GM18861 (cell line): Measurements from ENCODE around the gene CDH23.
"Not testable (repeated sequence)": the region's sequence is repeated elsewhere in the genome, so short reads cannot be mapped to it uniquely, and the experiment has no call there.

Experiments
- ATAC-seq: cut with Tn5 transposase; IDR thresholded peaks from one replicate; pipeline ENCODE4 v1.9.1; 2021; ENCODE audit not compliant: unreplicated experiment

CDH23 gene

GRCh38 chr10:71396711-71397295 is at the start of gene CDH23:
Gene CDH23, plus strand, starts transcription at chr10:71396920. Its CDS starts 42,912 bp downstream, at chr10:71439832.
- ATAC-seq = no peak

GRCh38 chr10:71347587-71348395 is 48.9 kb upstream of the CDH23 start:
- no peak for ATAC-seq

DNA sequence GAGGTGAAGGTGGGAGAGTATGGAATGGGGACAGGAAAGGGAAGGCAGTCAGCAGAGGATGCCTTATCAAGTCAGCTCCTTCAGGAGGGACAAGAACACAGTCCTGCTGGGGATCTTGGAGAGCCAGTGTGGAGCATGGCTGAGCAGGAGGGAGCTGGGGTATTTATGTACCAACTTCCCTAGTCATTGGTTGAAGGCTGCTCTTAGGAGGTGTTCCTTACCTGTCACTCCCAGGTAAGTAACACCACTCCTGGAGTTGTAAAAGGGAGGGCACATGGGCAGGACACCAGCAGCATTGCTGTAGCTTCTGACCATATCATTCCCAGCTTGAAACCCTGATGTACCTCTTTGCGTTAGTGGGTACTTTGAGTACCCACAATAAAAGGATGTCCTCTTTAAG is 47.9 kb upstream of the CDH23 start:
- ATAC-seq = no peak

DNA sequence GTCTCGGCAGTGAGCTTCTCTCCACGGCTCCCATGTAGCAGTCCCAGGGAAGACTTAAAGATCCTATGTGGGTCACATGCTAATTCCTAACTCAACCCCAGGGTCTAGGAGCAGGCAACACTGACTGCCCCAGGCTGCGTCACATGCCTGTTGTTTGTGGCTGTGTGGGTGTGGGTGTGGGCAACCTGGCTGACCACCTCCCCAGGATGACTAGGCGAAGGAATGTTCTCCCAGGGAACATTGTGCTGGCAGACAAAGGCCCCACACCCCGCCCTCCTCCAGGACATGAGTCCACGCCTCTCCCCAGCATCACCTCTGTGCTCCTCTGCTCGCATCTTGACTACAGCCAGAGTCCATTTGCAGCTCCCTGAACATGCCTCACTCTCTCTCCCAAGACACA is 47.3 kb upstream of the CDH23 start:
- no peak for ATAC-seq

GRCh38 chr10:71351087-71351486 is 45.6 kb upstream of the CDH23 start:
- ATAC-seq = no peak

DNA sequence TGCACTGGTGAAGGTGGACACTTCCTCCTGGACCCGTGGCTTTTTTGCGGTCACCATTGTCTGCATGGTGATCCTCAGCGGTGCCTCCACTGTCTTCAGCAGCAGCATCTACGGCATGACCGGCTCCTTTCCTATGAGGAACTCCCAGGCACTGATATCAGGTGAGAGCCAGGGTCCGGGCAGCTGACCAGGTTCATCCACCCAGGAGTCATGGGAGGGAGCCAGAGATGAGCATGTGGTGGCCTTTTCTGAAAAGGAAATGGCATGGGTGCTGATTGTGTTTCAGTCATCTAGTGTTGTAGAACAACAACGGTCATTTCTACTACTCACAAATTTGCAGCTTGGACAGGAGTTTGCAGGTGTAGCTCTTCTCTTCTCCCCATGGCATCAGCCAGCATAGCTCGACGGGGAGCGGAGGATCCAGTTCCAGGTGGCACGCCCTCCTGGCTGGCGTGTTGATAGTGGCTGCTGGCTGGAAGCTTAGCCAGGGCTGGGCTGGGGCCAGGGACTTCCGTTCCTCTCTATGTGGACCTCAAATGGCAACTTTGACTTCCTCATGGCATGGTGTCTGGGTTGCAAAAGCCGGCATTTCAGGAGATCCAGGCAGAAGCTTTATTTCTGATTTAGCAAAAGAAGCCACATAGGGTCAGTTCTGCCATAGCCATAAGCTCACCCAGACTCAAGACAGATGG is 44.9 kb upstream of the CDH23 start:
- ATAC-seq = no peak

DNA sequence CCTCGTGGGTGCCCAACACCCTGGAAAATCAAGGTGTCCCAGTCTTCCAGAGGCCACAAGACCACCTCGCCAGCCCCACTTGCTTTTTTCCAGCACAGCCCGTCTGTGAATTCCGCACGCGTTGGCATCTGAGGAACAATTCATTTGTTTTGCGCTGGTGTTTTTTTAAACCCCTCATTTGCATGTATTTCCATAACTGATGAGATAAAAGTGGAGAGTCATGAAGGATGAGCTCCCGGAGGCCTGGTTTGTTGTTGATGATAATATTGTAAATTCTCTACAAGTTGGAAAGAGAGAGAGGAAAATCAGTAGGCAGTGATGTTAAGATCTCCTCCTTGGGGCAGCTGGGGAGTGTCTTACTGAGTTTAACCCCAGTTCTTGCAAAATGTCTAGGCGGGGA is 43.1 kb upstream of the CDH23 start:
- ATAC-seq = no peak

GRCh38 chr10:71354776-71355175 is 41.9 kb upstream of the CDH23 start:
- ATAC-seq = no peak

DNA sequence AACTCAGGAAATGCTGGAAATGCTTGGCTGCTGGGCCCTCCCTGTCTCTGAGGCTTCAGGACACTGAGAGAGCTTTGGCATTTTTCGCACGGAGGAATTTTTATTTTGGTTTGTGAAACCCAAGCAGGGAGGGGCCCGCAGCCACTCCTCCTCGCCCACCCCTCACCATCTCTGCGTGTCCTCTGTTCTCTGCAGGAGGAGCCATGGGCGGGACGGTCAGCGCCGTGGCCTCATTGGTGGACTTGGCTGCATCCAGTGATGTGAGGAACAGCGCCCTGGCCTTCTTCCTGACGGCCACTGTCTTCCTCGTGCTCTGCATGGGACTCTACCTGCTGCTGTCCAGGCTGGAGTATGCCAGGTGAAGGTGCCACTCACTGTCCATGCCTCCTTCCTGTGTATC is 40.8 kb upstream of the CDH23 start:
- no peak for ATAC-seq

DNA sequence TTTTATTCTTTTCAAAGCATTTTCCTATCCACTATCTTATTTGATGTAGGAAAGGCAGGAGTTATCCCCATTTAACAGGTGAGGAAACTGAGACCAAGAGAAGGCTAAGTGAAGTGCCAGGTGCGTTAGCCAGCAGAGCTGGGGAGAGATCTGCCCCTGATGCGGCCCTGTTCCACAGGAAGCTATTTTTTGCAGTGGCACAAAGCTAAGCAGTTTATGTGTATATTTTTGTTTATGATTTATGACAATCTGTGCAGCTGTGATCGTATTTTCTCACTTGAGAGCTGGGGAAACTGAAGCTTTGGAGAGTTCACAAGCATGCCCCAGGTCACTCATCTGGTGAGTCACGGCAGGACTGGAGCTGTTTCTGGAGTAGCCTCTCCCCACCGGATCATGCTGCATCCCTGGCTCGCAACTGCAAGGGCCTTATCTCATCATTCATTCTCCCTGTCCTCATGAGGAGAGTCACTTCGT is 38.9 kb upstream of the CDH23 start:
- ATAC-seq = no peak

- no peak for ATAC-seq
Observed at GRCh38 chr10:71358277-71358676, 38.4 kb upstream of the CDH23 start.

DNA sequence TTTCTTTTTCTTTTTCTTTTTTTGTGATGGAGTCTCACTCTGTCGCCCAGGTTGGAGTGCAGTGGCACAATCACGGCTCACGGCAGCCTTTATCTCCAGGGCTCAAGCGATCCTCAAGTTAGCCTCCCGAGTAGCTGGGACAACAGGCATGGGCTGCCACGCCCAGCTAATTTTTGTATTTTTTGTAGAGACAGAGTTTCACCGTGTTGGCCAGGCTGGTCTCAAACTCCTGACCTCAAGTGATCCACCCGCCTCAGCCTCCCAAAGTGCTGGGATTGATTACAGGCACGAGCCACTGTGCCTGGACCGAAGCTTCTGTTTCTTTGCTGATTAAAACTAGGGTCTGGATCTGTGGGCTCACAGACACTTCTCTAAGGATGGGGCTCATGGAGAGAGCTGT is 37.8 kb upstream of the CDH23 start:
- ATAC-seq = not testable (repeated sequence)

GRCh38 chr10:71359364-71360046 is 37.2 kb upstream of the CDH23 start:
- no peak for ATAC-seq

DNA sequence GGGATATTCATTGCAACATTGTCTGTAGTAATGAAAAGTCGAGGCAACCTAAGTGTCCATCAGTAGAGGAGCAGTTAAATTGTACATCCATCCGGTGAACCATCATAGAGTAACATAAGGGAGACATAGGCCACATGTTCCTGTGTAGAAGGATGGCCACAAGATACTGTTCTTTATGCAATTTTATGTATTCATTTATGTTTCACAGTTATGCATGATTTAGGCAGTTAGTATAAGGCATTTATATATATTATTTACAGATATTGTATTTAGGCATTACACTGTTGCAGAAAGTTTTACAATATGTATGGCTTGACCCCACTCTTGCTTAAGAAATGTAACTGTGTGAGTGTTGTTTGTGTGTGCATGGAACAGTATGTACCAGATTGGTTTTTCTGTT is 36.0 kb upstream of the CDH23 start:
- no peak for ATAC-seq

DNA sequence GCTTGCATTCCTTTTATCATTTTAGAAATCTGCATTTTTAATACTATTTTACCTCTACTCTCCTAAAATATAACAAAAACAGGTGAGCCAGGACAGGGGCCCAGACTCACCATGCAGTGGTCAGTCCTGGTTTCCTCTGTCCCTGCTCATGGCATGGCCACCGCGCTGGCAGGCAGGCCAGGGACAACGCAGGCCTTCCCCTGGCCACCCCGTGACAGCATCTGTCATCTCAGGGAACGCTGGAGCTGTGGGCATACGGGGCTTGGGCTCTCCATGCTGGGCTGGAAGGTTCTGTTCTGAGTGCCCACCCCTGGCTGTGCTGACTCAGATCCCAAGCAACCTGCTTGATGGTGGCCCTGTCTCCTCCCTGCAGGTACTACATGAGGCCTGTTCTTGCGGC is 35.1 kb upstream of the CDH23 start:
- ATAC-seq = no peak

- no peak for ATAC-seq
Observed at GRCh38 chr10:71362141-71362540, 34.6 kb upstream of the CDH23 start.

DNA sequence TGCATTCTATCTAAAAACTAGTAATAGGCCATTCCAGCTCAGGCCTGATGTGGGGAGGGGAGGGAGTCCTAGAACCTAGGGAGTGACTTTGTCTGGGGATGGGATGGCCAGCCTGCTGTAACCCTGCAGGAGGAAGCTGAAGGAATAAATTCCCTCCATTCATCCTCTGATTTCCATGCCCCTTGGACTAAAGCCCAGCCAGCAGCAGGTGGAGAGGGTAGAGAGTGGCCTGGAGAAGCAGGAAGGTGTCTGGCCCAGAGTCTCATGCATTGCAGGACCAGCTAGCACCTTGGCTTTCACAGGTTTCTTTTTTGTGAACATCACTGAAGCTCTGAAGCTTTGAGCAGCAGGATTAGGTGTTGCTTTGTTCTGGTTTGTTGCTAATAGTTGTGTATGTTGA is 32.8 kb upstream of the CDH23 start:
- no peak for ATAC-seq

- no peak for ATAC-seq
Observed at GRCh38 chr10:71365366-71365765, 31.4 kb upstream of the CDH23 start.

DNA sequence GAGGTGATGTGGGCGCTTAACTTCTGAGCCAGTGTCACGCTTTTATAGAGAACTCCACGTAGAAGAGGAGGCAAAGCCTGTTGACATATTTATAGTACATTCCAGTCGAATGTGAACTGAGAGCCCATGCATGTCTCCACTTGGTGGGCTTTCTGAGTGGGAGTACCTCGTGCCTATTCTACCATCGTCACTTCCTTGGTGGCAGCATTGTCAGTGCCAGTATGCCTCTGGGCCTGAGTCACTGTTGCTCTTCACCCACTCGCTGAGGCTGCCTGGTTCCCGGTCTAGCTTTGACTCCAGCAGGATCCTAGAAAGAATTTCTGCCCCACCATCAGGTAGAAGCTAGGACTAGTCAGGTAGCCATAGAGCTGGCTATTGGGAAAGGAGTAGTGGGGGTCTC is 30.0 kb upstream of the CDH23 start:
- ATAC-seq = no peak

- no peak for ATAC-seq
Observed at GRCh38 chr10:71367271-71367670, 29.4 kb upstream of the CDH23 start.

DNA sequence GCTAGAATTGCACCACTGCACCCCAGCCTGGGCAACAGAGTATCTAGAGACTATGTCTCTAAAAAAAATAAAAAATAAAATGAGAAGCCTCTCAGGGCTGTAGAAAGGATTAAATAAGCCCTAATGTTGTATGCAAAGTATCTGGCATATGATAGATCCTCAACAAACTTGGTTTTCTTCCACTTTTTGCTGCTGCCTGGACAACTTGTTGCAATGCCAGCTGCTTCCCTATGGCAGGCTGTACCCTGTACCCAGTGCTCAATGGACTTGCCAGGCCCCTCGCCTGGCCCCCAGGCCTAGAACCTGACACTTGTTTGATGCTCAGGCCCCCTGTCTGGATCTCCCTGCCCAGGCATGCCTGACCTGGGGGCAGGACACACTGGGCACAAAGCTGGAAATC is 28.5 kb upstream of the CDH23 start:
- ATAC-seq = no peak
